SK-N-SH treated with all-trans-retinoic acid at 6 μM for 48 hours (cell line): ENCODE measurements around the gene KCNB1.

Source experiments
- ATAC-seq: fragments of 200-7000 bp; cut with Tn5 transposase; 3 replicates; pipeline ENCODE4 v1.9.1; 2020; ENCODE audit warnings: mild to moderate bottlenecking, moderate library complexity
- ARNTL ChIP-seq: fragments of 450-650 bp; formaldehyde crosslinking; IDR thresholded peaks from 2 replicates; pipeline ENCODE4 v1.5.0; 2020; ENCODE audit warnings: low read depth, mild to moderate bottlenecking, moderate library complexity, borderline replicate concordance
- CSDC2 ChIP-seq: fragments of 250-450 bp; sonication (Bioruptor Pico); IDR thresholded peaks from 2 replicates; pipeline ENCODE4 v1.5.0; 2020; ENCODE audit warnings: mild to moderate bottlenecking, moderate library complexity
- CSRNP3 ChIP-seq: fragments of 250-450 bp; sonication (Bioruptor Pico); IDR thresholded peaks from 2 replicates; pipeline ENCODE4 v1.5.1; 2021; ENCODE audit warnings: mild to moderate bottlenecking, moderate library complexity
- ESRRG ChIP-seq: fragments of 250-450 bp; sonication (Bioruptor Pico); IDR thresholded peaks from 2 replicates; pipeline ENCODE4 v1.6.1; 2021; ENCODE audit warnings: mild to moderate bottlenecking
- GLIS3 ChIP-seq: fragments of 250-450 bp; sonication (Bioruptor Pico); IDR thresholded peaks from 2 replicates; pipeline ENCODE4 v1.5.0; 2020; ENCODE audit warnings: mild to moderate bottlenecking, moderate library complexity
- OSR1 ChIP-seq: fragments of 250-450 bp; sonication (Bioruptor Pico); IDR thresholded peaks from 2 replicates; pipeline ENCODE4 v1.8.0; 2022; ENCODE audit warnings: moderate library complexity, mild to moderate bottlenecking, inconsistent platforms
- PPARA ChIP-seq: fragments of 250-450 bp; sonication (Bioruptor Pico); IDR thresholded peaks from 2 replicates; pipeline ENCODE4 v1.5.0; 2020; ENCODE audit warnings: mild to moderate bottlenecking, borderline replicate concordance
- SNAI2 ChIP-seq: fragments of 250-450 bp; sonication (Bioruptor Pico); IDR thresholded peaks from 2 replicates; pipeline ENCODE4 v1.5.0; 2020; ENCODE audit warnings: mild to moderate bottlenecking, moderate library complexity
- TCF4 ChIP-seq: fragments of 250-450 bp; sonication (Bioruptor Pico); IDR thresholded peaks from 2 replicates; pipeline ENCODE4 v1.8.0; 2021; ENCODE audit warnings: mild to moderate bottlenecking, moderate library complexity, borderline replicate concordance
- TSHZ2 ChIP-seq: fragments of 250-450 bp; sonication (Bioruptor Pico); IDR thresholded peaks from 2 replicates; pipeline ENCODE4 v1.5.0; 2020; ENCODE audit warnings: mild to moderate bottlenecking, moderate library complexity
- ZC3H10 ChIP-seq: fragments of 250-450 bp; sonication (Bioruptor Pico); IDR thresholded peaks from 2 replicates; pipeline ENCODE4 v1.5.1; 2021; ENCODE audit warnings: mild to moderate bottlenecking, moderate library complexity
- ZFP3 ChIP-seq: fragments of 250-450 bp; sonication (Bioruptor Pico); IDR thresholded peaks from 2 replicates; pipeline ENCODE4 v1.5.0; 2020; ENCODE audit warnings: mild to moderate bottlenecking, moderate library complexity
- ZFP30 ChIP-seq: fragments of 450-650 bp; formaldehyde crosslinking; IDR thresholded peaks from 2 replicates; pipeline ENCODE4 v1.5.0; 2022; ENCODE audit warnings: mild to moderate bottlenecking, moderate library complexity
- ZNF565 ChIP-seq: fragments of 450-650 bp; formaldehyde crosslinking; conservative IDR thresholded peaks from 2 replicates; pipeline ENCODE4 v1.5.0; 2020; ENCODE audit warnings: low read depth, mild to moderate bottlenecking, moderate library complexity
- ZNF70 ChIP-seq: fragments of 450-650 bp; formaldehyde crosslinking; IDR thresholded peaks from 2 replicates; pipeline ENCODE4 v1.5.0; 2020; ENCODE audit warnings: mild to moderate bottlenecking, moderate library complexity
- TF ChIP-seq, protein P1 (sequence below): fragments of 250-450 bp; sonication (Bioruptor Pico); IDR thresholded peaks from 2 replicates; pipeline ENCODE4 v1.8.0; 2020; ENCODE audit warnings: mild to moderate bottlenecking, moderate library complexity, borderline replicate concordance
- TF ChIP-seq, protein P2 (sequence below): fragments of 250-450 bp; sonication (Bioruptor Pico); IDR thresholded peaks from 2 replicates; pipeline ENCODE4 v1.8.0; 2021; ENCODE audit warnings: low read depth, mild to moderate bottlenecking, moderate library complexity, borderline replicate concordance

The KCNB1 gene

GRCh38 chr20:49366687-49367086 is 115.8 kb downstream of the KCNB1 start:
- TF ChIP-seq ZC3H10 (CRISPR knock-in tag): no peak
- no peak for TF ChIP-seq TCF4 (CRISPR knock-in tag)
- TF ChIP-seq ESRRG (CRISPR knock-in tag): no peak
- TF ChIP-seq ZNF70 (CRISPR knock-in tag): no peak
- TF ChIP-seq CSRNP3 (CRISPR knock-in tag): no peak
- TF ChIP-seq, protein P1, sequence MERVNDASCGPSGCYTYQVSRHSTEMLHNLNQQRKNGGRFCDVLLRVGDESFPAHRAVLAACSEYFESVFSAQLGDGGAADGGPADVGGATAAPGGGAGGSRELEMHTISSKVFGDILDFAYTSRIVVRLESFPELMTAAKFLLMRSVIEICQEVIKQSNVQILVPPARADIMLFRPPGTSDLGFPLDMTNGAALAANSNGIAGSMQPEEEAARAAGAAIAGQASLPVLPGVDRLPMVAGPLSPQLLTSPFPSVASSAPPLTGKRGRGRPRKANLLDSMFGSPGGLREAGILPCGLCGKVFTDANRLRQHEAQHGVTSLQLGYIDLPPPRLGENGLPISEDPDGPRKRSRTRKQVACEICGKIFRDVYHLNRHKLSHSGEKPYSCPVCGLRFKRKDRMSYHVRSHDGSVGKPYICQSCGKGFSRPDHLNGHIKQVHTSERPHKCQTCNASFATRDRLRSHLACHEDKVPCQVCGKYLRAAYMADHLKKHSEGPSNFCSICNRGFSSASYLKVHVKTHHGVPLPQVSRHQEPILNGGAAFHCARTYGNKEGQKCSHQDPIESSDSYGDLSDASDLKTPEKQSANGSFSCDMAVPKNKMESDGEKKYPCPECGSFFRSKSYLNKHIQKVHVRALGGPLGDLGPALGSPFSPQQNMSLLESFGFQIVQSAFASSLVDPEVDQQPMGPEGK: no peak
- ATAC-seq: no peak

DNA sequence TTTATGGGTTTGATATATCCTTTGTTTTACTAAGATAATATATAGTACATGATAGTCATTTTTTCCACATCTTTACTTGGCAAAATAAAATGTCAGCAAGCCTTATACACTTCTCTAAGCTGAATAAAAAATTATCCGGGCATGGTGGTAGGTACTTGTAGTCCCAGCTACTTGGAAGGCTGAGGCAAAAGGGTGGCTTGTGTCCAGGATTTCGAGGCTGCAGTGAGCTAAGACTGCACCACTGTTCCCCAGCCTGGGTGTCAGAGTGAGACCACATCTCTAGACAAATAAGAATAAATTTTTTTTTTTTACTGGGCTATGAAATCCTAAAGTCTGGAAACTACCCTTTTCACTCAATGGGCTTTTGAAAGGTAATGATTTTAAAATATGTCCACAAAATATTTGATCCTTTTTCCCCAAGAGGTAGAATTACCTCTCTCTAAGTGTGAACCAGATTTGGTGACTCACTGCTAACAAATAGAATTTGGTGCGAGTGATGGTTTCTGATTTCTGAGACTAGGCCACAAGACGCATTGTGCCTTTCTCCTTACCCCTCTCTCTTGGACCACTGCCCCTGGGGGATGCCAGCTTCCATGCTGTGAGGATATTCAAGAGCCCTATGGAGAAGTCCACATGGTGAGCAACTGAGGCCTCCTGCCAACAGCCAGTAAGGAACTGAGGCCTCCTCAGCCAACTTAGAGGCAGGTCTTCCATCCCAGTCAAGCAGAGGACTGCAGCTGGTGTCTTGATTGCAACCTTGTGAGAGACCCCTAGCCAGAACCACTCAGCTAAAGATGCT is 120.4 kb downstream of the KCNB1 start:
- TF ChIP-seq, protein P1: no peak
- no peak for TF ChIP-seq ZNF565 (CRISPR knock-in tag)
- TF ChIP-seq ARNTL (CRISPR knock-in tag): no peak
- no peak for TF ChIP-seq GLIS3 (CRISPR knock-in tag)
- no peak for TF ChIP-seq TCF4 (CRISPR knock-in tag)
- TF ChIP-seq CSRNP3 (CRISPR knock-in tag): no peak
- no peak for TF ChIP-seq ZFP3 (CRISPR knock-in tag)
- TF ChIP-seq PPARA (CRISPR knock-in tag): no peak
- ATAC-seq: no peak

DNA sequence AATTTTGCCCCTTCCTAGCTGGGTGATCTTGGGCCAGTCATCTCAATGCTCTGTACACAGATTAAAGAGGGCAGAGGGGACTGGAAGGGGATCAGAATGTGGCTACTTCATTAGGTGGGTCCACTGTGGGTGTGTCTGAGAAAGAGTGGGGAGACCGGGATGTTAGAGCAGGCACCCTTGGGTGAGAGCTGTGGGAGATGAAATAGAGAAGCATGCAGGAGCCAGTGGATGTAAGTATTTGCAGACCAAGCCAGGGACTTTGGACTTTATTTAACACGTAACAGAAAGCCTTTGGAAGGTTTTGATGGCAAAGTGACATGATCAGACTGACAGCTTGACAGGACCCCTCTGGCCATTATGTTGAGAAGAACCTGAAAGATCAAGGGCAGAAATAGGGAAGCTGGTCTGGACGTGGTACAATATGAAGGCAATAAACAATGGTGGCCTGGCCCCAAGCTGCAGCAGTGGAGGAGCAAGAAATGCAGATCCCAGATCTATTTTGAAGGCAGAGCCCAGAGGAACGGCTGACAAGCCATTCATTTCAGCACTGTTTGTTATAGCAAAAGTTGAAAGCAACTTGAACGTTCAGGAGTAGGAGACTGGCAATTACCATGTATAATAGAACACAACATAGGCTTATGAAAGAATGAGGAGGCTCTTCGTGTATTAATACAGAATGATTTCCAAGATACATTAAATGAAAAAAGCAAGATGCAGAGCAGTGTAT is 122.1 kb downstream of the KCNB1 start:
- no peak for ATAC-seq
- TF ChIP-seq TCF4 (CRISPR knock-in tag) (no peak), ZC3H10 (CRISPR knock-in tag) (no peak), SNAI2 (no peak), ZFP3 (CRISPR knock-in tag) (no peak), OSR1 (CRISPR knock-in tag) (no peak), CSDC2 (CRISPR knock-in tag) (no peak), ZFP30 (CRISPR knock-in tag) (no peak), TSHZ2 (no peak), ZNF565 (CRISPR knock-in tag) (no peak)
- TF ChIP-seq, protein P2, sequence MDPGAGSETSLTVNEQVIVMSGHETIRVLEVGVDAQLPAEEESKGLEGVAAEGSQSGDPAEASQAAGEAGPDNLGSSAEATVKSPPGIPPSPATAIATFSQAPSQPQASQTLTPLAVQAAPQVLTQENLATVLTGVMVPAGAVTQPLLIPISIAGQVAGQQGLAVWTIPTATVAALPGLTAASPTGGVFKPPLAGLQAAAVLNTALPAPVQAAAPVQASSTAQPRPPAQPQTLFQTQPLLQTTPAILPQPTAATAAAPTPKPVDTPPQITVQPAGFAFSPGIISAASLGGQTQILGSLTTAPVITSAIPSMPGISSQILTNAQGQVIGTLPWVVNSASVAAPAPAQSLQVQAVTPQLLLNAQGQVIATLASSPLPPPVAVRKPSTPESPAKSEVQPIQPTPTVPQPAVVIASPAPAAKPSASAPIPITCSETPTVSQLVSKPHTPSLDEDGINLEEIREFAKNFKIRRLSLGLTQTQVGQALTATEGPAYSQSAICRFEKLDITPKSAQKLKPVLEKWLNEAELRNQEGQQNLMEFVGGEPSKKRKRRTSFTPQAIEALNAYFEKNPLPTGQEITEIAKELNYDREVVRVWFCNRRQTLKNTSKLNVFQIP (CRISPR knock-in tag): no peak
